Measurements from ENCODE around the gene CCDC7.
"Not testable (repeated sequence)": the region's sequence is repeated elsewhere in the genome, so short reads cannot be mapped to it uniquely, and the experiment has no call there.

The CCDC7 gene

DNA sequence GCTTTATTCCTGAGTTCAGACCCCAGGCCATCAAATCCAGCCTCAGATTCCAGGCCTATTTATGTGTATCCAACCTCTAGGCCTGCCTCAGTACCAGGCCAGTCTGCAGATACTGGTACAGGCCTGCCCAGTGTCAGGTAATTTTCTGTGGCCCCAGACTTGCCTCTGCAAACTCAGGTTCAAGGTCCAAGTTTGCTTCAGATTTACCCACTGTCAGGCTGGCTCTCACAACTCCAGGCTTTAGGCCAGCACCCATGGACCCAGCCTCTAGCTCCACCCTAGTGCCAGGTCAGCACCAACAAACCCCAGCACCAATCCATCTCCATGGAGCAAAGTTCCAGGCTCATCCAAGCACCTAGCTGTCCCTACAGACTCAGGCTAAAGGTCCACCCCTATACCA is 342.4 kb downstream of the CCDC7 start:
- DNase-seq (ENCODE audit: low read depth), result no peak
- no peak overlapping the region for H3K4me3 ChIP-seq (ENCODE audit: control insufficient read depth, low read depth, low read length)

DNA sequence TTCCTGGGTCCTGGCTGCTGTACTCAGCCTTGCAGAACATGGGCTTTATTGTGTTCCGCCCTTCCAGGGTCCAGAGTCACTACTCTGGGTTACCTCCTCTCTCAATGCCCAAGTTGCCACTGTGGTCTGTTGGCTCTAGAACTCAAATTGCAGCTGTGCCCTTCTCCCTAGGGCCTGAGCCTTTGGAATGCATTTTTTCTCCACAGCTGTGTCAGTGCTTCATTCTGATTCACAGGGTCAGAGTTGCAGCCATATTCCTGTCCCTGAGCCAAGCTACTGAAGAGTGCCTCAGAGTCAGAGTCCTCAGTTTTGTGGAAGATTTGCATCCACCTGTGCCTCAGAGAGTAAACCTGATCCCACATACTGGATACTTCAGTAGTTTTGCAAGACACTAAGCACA is 344.5 kb downstream of the CCDC7 start:
- peak; percentile 38 for DNase-seq (ENCODE audit: low read depth)
- TF ChIP-seq, protein P1, sequence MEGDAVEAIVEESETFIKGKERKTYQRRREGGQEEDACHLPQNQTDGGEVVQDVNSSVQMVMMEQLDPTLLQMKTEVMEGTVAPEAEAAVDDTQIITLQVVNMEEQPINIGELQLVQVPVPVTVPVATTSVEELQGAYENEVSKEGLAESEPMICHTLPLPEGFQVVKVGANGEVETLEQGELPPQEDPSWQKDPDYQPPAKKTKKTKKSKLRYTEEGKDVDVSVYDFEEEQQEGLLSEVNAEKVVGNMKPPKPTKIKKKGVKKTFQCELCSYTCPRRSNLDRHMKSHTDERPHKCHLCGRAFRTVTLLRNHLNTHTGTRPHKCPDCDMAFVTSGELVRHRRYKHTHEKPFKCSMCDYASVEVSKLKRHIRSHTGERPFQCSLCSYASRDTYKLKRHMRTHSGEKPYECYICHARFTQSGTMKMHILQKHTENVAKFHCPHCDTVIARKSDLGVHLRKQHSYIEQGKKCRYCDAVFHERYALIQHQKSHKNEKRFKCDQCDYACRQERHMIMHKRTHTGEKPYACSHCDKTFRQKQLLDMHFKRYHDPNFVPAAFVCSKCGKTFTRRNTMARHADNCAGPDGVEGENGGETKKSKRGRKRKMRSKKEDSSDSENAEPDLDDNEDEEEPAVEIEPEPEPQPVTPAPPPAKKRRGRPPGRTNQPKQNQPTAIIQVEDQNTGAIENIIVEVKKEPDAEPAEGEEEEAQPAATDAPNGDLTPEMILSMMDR (conservative IDR thresholded peaks at IDR 0.05; ENCODE audit: control insufficient read depth, insufficient read depth, low read depth, low read length), result no peak
- H3K4me3 ChIP-seq (ENCODE audit: control insufficient read depth, low read depth, low read length), result no peak overlapping the region

More for the DNA sequence above, 342.4 kb downstream of the CCDC7 start:
- TF ChIP-seq, protein P1 (conservative IDR thresholded peaks at IDR 0.05; ENCODE audit: control insufficient read depth, insufficient read depth, low read depth, low read length), result no peak

DNA sequence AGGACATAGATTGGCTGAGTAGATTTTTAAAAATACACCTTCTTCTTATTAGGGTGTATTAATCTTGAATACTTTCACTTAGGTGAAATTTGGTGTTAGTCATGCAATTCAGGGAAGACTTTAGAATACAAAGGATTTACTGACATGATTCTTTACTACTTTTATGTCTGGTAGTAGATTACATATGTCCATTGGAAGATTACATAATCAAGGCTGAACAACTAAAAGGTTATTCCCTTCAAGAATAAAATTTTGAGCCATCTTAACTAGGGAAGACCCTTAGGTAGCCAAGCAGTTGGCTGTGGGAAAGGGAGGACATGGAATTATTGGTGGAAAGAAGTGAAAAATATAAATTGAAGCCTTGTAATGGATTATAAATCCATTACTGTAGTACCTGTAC is 347.1 kb downstream of the CCDC7 start:
- no peak for DNase-seq (ENCODE audit: low read depth)
- H3K4me3 ChIP-seq (ENCODE audit: control insufficient read depth, low read depth, low read length), result no peak overlapping the region
- TF ChIP-seq, protein P1 (conservative IDR thresholded peaks at IDR 0.05; ENCODE audit: control insufficient read depth, insufficient read depth, low read depth, low read length), result no peak

DNA sequence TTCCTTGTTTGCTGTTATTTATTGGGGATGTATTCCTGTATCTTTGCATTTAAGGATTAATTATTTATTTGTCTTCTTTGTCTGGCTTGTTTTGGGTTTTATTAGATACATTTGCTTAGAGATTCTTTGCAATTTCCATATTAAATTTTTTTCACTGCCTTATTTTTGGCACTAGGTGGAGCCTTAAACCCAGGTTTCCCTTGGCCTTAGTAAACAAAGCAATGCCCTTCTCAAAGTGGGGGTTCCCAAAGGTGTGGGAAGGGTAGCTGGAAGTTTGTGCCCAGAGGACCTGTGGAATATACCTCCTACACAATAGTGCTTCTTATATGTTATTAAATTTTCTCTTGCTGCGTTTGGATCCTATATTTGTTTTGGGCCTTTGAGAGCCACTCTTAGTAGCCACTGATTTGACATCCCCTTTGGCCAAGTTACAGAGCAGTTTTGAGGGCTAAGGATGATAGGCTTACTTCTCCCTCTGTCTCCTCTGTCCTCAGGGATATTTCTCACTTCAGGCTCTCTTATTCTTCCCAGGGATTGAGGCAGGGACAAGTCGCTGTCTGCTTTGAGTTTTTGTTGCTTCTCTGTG is 349.8 kb downstream of the CCDC7 start:
- TF ChIP-seq, protein P1 (conservative IDR thresholded peaks at IDR 0.05; ENCODE audit: control insufficient read depth, insufficient read depth, low read depth, low read length), result peak; percentile 79
- no peak overlapping the region for H3K4me3 ChIP-seq (ENCODE audit: control insufficient read depth, low read depth, low read length)
- DNase-seq (ENCODE audit: low read depth), result peak; percentile 34

DNA sequence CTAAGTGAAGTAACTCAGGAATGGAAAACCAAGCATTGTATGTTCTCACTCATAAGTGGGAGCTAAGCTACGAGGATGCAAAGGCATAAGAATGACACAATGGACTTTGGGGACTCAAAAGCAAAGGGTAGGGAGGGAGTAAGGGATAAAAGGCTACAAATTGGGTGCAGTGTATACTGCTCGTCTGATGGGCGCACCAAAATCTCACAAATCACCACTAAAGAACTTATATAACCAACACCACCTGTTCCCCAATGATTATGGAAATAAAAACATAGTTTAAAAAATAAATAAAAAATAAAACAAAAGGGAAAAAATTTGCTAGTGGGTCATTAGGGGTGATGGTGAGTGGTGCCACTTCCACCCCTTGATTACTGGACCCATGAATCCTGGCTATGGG is 351.5 kb downstream of the CCDC7 start:
- not testable (repeated sequence) for DNase-seq (ENCODE audit: low read depth); H3K4me3 ChIP-seq (ENCODE audit: control insufficient read depth, low read depth, low read length)

DNA sequence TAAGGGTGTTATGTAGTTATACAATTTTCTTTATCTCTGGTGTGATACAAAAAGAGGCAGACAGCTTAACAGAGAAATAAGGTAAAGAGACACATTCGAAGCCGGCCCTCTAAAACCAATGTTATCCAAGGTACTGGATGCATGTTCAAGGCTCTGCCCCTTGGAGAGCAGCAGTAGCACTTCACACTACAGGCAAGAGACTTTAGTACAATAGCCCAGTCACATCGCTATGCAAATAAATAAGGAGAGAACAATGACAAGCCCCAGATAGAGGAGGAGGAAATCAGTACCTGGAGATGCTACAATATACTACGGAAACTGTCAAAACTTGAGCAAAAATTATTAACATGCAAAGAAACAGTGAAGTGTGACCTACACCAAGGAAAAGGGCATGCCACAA is 401.0 kb downstream of the CCDC7 start:
- H3K4me3 ChIP-seq (ENCODE audit: control insufficient read depth, low read depth, low read length), result no peak overlapping the region
- TF ChIP-seq, protein P1 (conservative IDR thresholded peaks at IDR 0.05; ENCODE audit: control insufficient read depth, insufficient read depth, low read depth, low read length), result no peak
- DNase-seq (ENCODE audit: low read depth), result no peak

DNA sequence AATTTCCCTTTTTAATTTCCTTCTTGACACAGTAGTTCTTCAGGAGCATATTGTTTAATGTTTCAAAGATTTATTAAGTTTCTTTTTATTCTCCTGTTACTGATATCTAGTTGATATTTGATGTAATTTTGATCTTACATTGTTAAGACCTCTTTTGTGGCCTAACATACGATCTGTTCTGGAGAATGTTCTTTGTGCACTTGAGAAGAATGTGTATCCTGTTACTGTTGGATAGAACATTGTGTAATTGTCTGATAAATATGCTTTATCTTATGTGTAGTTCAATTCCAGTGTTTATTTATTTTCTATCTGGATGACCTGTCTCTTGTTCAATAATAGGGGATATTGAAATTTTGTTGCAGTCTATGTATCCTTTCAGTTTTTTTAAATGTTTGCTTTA is 405.4 kb downstream of the CCDC7 start:
- TF ChIP-seq, protein P1 (conservative IDR thresholded peaks at IDR 0.05; ENCODE audit: control insufficient read depth, insufficient read depth, low read depth, low read length), result no peak

More for the DNA sequence above, 405.4 kb downstream of the CCDC7 start:
- no peak overlapping the region for H3K4me3 ChIP-seq (ENCODE audit: control insufficient read depth, low read depth, low read length)
- DNase-seq (ENCODE audit: low read depth), result no peak

Measured in fibroblast of mammary gland (primary cell).